ENCODE results near the gene ZNF735. TPM values are rescaled to one million over a fixed set of nuclear protein-coding genes. Genes with fewer than 3 reads are reported as not detected.
"Not testable (repeated sequence)": the region's sequence is repeated elsewhere in the genome, so short reads cannot be mapped to it uniquely, and the experiment has no call there.

Gene ZNF735
- not detected for total RNA-seq

GRCh38 chr7:64206903-64207302 is at the start of gene ZNF735:
Gene ZNF735 (plus strand): TSS chr7:64207203. CDS start chr7:64207203, 0 bp downstream.
- DNase-seq (ENCODE audit: low spot score) (no peak), ATAC-seq (ENCODE audit: low FRiP score) (no peak)
- no peak for TF ChIP-seq CTCF (IDR thresholded peaks at IDR 0.05)

GRCh38 chr7:64170974-64171373 is 36.0 kb upstream of the ZNF735 start:
- ATAC-seq (ENCODE audit: low FRiP score); DNase-seq (ENCODE audit: low spot score): not testable (repeated sequence)

GRCh38 chr7:64174328-64174727 is 32.7 kb upstream of the ZNF735 start:
- ATAC-seq (ENCODE audit: low FRiP score): no peak
- TF ChIP-seq CTCF (IDR thresholded peaks at IDR 0.05): no peak
- no peak for DNase-seq (ENCODE audit: low spot score)

- no peak for ATAC-seq (ENCODE audit: low FRiP score)
- no peak for TF ChIP-seq CTCF (IDR thresholded peaks at IDR 0.05)
- no peak for DNase-seq (ENCODE audit: low spot score)
These were observed 32.1 kb upstream of the ZNF735 start for GRCh38 chr7:64174941-64175340.

GRCh38 chr7:64180989-64181388 is 26.0 kb upstream of the ZNF735 start:
- TF ChIP-seq CTCF (IDR thresholded peaks at IDR 0.05): no peak
- ATAC-seq (ENCODE audit: low FRiP score): no peak
- DNase-seq (ENCODE audit: low spot score): no peak

GRCh38 chr7:64181586-64181985 is 25.4 kb upstream of the ZNF735 start:
- no peak for DNase-seq (ENCODE audit: low spot score)
- no peak for ATAC-seq (ENCODE audit: low FRiP score)
- TF ChIP-seq CTCF (IDR thresholded peaks at IDR 0.05): no peak

- DNase-seq (ENCODE audit: low spot score) (no peak), ATAC-seq (ENCODE audit: low FRiP score) (no peak)
- no peak for TF ChIP-seq CTCF (IDR thresholded peaks at IDR 0.05)
These were observed 24.8 kb upstream of the ZNF735 start for GRCh38 chr7:64182036-64182790.
